CD4-positive, alpha-beta T cell treated with Interleukin-17A for 1 hour (primary cell): Measurements from ENCODE around the gene SSU72.
"Not testable (repeated sequence)": the region's sequence is repeated elsewhere in the genome, so short reads cannot be mapped to it uniquely, and the experiment has no call there.

Experiments used
- DNase-seq: peaks from one replicate; pipeline ENCODE4 v3.0.0-alpha.2; 2020

The SSU72 gene

DNA sequence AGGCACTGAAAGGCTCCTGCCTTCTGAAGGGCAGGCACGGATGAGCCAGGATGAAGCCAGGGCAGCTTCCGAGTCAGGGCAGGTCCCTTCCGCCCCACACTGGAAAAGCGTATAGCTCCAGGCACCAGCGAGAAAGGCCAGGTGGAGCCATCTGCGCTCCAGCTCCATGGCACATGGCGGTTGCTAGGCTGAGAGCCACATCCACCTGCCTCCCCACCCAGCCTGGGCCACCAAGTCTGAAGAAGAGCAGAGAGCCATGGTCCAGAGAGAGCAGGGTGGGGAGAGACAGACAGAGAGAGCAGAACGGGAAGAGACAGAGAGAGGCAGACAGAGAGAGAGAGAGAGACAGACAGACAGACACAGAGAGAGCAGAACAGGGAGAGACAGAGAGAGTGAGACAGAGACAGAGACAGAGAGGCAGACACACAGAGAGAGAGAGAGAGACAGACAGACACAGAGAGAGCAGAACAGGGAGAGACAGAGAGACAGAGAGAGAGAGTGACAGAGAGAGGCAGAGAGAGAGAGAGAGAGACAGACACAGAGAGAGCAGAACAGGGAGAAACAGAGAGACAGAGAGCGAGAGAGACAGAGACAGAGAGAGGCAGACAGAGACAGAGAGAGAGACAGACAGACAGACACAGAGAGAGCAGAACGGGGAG, 20.1 kb upstream of the SSU72 start:
- DNase-seq: no peak

DNA sequence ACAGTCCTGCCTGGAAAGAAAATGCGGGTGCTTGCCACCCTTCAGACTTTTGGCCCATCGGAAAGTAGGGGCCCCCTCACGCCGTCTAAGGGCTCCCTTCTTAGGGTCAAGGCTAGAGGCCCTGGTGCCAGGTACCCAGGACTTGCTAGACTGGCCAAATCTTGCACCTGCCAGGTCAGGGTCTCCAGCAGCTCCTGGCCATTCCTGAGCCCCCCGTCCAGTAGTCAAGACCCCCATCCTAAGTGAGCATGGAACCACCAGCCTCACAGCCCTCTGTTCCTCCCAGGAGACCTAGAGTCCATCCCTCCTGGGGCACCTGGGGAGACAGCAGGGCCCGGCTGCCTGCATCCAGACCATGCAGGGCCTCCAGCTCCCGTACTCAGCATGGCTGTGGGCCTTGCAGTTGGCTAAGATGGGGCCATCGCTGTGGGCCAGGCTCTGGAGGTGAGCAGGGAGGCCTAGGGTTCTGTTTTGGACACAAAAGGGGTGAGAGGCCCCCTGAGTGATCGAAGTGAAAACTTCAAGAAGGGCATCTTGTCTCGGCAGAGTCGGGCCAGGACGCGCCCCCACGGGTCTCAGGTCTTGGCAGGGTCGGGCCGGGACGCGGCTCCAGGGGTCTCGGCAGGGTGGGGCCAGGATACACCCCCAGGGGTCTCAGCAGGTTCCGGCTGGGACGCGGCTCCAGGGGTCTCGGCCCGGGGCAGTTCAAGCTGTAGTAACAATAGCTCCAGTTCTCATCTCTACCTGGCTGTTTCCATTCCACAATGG, 19.4 kb upstream of the SSU72 start:
- DNase-seq: no peak

DNA sequence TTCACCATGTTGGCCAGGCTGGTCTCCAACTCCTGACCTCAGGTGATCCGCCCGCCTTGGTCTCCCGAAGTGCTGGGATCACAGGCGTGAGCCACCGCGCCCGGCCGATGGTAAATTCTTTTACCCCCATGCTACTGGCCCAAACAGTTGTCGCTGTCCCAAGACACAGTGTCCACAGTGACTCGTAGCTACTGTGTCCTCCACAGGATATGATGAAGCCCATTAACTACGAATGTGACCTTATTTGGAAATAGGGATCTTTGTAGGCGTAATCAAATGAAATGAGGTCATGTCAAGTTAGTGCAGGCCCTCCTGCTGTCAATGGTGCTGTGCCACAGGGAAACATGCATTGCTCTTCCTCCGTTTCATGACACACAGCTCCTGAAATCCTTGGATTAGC, 16.8 kb upstream of the SSU72 start:
- DNase-seq: no peak

DNA sequence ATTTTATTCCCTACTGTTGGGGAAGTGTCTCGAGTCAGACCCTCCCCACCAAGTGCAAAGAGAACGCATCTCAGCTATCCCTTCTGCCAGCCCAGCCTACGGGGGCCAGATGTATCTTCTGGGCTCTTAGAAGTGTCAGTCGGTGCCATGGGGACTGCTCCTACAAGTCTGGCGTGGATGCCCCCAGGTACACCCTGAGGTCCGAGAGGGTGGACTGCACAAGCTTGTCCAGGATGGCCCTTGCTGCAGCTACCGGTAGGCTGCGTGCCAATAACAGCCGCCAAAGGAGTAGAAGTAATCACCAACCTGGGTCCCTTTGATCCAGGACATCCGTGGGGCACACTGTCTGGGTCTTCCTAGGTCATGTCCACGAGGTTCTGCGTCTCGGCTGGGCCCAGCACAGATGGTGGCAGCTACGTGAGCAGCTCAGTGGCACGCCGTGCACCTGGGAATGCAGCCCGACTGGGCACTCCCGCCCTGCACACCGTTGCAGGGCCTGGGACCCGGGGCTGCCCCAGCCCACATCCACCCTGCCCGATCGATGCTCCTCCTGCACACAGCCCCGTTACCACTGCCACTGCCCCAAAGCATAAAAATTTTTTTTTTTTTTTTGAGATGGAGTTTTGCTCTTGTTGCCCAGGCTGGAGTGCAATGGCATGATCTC, 8.8 kb upstream of the SSU72 start:
- no peak for DNase-seq

DNA sequence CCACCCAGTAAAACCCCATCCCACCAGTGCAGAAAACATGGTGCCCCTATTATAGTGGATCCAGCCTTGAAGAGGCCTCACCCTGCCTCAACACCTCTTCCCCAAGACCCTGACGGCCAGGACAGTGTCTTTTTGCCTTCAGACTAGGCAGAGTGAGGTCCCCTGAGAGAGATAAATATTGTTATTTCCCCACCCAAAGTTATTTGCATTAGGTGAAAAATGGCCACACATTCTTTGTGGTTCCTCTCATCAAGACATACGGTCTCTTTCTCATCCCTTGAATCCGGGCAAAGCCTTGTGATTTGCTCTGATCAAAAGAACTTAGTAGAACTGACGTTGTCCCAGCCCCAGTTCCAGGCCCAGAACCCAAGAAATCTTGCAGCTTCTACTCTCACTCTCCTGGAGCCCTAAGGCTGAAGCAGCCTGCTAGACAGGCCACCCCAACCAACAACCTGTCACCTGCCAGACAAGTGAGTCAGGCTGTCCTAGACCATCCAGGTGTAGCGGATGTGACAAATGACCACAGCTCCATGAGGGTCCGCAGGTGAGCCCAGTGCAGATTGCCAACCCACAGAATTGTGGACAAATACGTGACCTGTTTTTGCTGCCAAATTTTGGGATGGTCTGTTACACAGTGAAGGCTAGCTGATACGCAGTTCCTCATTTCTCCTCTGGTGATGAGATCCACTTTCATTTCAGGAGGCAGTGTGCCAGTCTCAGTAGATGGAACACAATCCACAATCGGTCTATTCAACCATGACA, 8.1 kb upstream of the SSU72 start:
- no peak for DNase-seq

DNA sequence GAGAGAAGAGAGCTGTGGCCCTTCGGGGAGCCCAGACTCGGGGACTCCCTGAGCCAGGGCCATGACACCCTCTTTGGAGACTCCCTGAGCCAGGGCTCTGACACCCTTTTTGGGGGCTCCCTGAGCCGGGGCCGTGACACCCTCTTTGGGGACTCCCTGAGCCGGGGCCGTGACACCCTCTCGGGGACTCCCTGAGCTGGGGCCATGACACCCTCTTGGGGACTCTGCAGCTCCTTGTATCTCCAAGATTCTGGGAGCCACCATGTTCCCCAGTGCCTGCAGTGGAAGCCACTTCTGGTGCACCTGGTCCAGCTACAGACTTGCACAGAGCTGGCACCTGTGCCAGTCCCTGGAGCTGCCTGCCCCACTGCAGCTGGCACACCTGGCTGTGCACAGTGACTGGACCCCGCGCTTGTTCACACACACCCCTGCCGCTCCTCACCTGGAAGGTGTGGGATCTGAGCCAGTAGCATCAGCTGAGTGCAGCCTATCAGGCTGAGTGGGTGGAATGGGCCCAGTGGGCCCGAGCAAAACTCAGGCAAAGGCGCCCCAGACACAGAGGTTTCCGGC, 3.8 kb upstream of the SSU72 start:
- no peak for DNase-seq

DNA sequence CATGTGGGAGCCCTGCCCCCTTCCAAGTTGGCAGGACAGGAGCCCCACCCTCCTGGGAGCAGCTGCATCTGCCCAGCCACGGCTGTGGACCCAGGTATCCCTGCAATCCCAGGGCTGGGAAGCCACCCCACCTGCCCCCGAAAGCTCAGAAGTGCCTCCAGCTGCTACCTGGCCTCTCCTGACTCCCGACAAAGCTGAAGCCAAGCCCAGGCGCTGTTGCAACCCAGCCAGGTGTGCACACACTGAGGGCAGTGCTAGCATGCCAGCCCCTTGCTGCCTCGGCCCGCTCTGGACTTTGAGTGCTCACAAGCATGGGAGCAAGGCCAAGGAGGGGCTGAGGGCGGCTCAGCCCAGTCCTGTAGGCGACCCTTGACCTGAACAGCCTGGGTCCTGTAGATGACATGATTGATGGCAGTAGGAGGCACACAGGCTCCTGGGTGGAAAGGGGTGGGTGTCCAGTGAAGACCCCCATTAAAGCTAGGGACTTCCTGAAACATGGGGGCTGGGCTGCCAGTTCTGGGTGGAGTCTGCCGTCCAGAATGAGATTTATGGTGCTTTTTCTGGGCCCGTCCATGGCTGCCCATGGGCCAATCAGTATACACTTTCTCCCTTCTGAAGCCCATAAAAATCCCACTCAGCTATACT, 2.8 kb upstream of the SSU72 start:
- DNase-seq: no peak

DNA sequence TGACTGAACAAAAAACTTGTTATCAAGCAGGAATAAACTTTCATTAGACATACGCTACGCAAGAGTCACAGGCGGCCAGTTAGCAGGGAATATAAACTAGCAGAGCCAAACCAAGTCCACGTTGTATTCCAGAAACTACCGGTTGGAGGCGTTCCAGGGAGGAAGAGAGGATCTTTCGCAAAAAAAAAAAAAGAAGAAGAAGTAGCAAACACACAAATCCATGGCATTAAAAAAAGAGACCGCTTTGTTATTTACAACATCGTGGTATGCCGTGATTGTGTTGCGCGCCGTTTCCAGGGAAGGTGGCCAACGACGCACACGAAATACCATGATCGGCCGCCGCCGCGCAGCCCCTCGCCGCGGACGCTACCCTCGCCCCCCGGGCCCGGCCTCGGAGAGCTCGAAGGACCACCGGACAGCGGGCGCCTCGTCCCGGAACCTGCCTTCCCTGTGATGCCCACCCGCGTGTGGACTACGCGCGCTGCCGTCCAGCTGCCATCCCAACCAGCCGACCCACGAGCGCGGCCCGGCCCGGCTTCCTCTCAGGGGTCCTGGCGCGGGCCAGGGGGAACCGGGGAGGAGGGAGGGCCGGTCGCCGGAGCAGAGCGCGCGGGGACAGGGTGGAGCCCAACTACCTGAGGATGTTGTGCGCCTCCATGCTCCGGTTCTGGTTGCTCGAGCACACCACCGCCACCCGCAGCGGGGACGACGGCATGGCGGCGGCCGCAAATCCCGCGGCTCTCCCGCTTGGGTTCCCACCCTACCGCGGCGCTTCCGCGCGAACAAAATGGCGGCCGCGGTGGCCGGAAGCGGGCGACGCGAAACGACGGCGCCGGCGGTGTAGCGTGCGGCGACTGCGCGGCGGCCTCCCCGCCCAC, 581 bp downstream of the SSU72 start:
- DNase-seq: peak; percentile 81

DNA sequence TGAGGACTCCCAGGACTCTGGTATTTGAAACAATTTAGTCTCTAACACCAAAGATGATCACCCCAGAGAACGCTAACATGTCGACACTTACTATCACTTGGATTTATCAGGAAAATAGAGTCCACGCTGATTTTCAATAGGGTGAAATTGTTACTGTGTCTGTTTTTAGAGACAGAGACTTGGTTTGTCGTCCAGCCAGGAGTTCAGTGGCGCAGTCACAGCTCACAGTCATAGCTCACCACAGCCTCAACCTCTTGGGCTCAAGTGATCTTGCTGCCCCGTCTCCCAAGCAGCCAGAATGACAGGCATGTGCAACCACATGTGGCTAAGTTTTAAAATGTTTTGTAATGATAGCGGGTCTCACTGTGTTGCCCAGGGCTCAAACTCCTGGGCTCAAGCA, 5.3 kb downstream of the SSU72 start:
- DNase-seq: no peak

DNA sequence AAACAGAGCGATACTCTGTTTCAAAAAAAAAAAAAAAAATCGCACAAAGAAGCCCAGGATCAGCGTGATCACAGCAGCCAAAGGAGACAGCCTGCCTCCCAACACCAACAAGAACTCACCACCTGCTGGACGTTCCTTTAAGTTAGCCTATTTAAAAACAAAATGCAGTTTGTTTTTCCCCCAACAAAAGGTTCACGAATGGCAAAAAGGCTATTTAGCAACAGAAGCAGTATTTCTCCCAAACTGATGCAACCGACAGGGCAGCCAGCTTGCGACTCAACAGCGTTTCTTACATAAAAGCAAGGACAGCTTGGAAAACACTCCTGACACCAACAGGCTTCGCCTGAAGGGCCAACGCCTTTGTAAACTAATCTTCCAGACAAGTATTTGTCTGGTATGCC, 6.8 kb downstream of the SSU72 start:
- no peak for DNase-seq

DNA sequence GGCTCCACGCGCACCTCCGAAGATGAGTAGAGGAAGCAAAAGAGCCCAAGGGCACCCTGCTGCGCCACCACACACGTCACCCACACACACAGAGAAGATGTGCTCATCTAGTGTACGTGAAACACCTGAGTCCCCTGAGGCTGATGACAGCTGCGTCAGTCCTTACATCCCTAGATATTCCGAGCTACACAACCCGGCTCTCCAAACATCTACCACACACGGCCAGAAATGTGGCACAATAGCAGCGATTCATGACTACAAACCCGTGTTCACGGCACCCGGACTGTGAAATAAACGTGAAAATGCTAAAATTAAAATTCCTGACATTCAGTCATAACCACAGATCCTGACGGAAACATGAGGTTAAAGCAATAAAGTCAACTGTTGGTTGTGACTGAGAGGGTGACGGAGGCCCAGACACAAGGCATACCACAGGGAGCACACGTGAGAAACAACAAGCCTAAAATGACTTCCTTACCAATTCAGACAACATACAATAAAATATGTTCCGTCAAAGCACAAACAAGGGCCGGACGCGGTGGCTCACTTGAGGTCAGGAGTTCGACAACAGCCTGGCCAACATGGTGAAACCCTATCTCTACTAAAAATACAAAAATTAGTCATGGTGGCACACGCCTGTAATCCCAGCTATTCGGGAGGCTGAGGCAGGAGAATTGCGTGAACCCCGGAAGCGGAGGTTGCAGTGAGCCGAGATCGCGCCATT, 7.3 kb downstream of the SSU72 start:
- no peak for DNase-seq

DNA sequence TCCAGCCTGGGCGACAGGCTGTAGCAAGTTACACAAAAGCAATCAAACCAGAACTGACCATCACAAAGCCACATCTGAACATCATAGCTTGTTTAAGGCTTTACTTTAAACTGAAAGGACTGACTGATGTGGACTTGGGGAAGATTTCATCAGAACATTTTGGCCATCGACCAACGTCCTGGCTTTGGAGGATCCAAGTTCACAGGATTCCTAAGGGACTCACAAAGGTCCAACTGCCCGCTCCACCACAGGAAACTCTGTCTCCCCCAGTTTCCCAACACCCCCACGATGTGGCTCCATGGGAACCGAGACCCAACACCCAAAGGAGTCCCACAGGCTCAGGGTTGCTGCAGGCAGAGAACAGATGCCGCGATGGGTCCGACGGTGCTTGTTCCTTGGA, 9.3 kb downstream of the SSU72 start:
- DNase-seq: no peak

DNA sequence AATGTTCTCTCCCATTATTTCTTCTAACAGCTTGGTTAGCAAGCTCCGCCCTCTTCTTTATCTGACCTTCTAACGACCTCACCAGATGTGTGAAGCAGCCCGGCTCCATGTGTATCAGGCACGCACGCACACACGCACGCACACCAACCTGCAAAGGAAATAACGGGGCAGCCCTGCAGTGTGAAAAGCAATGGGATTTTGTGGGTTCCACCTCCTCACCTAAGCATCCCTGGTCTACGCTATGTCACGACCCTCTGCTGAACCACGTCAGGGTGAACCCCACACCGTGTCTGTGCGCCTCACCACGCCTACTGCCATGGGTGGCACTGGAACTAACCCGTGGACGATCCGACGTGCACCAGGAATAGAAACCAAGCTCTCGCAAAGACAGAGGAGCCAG, 10.4 kb downstream of the SSU72 start:
- no peak for DNase-seq

DNA sequence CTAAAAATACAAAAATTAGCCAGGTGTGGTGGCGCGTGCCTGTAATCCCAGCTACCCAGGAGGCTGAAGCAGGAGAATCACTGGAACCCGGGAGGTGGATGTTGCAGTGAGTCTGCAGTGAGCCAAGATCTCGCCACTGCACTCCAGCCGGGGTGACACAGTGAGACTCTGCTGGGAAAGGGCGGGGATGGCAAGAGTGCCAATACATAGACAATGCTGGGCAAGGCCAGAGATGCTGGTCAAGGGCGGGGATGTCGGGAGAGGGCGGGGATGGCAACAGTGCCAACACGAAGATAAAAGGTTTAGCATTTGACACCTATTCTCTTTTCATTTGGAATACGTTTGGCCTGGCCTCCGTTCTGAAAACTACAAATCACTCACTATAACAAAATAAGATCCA, 11.0 kb downstream of the SSU72 start:
- no peak for DNase-seq

DNA sequence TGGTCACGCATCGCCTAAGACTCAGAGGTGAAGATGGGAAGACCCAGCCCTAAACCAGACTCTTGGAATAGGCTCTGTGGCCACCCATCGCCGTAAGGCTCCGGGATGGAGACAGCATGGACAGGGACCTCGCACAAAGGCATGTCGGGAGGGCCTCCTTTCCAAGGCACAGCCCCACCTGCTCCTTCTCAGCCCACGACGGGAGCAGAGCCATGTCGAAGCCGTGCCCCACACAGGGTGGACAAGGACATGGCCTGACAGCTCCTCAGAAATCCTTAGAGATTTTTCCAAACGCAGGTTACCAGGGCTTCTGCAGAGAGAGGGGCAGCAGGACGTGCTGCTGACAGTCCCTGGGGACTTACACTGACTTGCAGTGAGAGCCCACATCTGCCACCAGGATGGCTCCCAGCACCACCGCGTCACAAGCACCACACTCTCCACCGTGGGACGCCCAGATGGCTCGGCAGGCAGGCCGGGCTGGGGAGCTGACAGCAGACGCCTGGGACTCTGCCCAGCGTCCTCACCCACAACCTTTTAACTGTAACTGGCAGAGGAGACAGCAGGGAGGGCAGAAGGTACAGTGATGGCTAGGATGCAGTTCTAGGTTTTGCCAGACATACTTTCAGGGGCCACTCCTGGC, 12.0 kb downstream of the SSU72 start:
- DNase-seq: no peak

DNA sequence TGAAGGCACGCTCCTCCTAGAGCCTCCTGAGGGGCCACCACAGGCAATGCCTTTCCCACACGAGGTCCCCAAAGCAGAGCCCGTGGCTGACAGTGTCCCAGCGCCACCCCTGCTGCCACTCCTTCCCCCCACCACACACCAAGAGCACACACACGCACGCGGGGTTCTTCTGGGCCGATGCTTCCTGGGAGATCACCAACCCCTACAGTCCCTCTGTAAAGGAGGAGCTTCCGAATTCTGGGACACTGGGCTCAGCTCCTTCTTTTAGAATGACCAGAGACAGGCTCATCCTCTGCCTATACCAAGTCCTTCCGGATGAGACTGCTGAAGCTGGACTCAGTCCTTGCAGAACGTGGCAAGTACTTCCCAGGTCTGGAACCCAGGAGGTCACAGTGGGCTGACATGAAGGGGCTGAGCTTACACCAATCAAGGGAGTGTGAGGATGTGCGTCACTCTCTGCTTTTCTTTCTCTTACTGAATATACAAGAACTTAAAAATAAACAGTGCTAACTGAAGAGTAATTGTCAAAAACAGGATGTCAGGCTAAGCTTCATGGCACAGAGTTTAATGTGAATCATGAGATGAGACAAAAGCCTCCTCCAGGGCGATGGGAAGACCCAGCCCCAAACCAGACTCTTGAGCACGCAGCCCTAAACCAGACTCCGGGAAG, 12.7 kb downstream of the SSU72 start:
- DNase-seq: no peak

DNA sequence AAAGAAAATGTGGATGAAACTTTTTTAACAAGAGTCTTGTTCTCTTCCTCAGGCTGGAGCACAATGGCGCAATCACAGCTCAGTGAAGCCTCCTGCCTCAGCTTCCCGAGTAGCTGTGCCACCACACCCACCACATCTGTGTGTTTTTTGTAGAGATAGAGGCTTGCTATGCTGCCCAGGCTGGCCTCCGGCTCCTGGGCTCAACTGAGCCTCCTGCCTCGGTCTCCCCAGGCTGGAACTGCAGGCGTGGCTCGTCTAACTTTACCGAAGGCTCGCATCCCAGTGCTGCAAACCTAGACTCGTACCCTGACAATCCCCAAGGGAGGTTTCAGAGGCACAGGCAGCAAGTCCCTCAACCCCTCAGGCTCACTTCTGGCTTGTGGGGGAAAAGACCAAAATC, 14.5 kb downstream of the SSU72 start:
- DNase-seq: no peak

DNA sequence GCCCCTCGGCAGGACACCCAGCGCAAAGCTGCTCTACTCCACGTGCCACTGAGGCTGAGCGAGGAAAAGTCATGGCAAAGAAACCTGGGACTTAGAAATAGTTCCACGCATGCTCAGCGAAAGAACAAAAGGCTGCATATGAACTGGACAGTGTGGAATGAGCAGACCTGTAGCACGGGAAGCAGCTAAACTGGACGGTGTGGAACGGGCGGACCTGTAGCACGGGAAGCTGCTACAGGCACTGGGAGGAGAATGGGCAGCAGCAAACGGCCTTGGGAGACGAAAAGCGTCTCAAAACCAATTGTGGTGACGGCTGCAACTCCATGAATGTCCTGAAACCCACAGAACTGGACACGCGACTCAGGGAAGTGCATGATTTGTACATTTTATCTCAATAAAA, 15.6 kb downstream of the SSU72 start:
- DNase-seq: no peak

DNA sequence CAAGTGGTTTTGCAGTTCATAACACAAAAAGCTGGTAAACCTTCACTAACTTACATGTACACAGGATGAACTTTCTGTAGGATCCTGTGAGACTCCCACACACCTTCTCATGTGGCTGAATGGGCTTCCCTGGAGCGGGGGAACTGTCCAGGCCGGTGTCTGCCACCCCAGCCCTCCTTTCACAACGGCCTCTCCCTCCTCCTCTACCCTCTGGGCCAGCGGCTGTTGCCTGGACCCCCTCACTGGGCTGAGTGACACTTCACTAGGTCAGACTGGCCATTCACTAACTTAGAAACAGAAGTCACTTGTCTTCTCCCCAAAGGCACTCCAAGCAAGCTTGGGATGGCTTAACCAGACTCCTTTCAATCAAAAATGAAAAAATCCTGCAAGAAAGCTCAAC, 16.1 kb downstream of the SSU72 start:
- DNase-seq: no peak

DNA sequence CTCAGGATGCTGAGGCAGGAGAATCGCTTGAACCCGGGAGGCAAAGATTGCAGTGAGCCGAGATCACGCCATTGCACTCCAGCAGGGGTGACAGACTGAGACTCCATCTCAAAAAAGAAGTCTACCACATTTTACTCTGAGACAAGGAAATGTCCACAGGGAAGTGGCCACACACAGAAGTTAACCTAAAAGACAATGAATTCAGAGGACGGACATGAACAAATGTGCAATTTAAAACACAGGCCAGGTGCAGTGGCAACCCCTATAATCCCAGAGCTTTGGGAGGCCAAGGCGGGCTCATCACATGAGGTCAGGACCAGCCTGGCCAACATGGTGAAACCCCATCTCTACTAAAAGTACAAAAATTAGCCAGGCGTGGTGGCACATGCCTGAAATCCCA, 17.0 kb downstream of the SSU72 start:
- DNase-seq: not testable (repeated sequence)
